Activated CD8-positive, alpha-beta T cell treated with anti-CD3 and anti-CD28 coated beads for 36 hours (primary cell): ENCODE data around the gene IRF2. TPM values are rescaled to one million over a fixed set of nuclear protein-coding genes. Genes with fewer than 3 reads are reported as not detected.
"Not testable (repeated sequence)": the region's sequence is repeated elsewhere in the genome, so short reads cannot be mapped to it uniquely, and the experiment has no call there.

Experiments
- ATAC-seq: fragments of 200-7000 bp; cut with Tn5 transposase; one replicate; pipeline ENCODE4 v1.10.0; 2021; ENCODE audit warnings: mild to moderate bottlenecking, moderate library complexity
- CTCF ChIA-PET: fragments of 350-600 bp; sonication (Branson Sonifier 250); formaldehyde crosslinking; loops from one replicate; lab custom pipeline; 2021; ENCODE audit warnings: antibody characterized with exemption; lab: Charles Lee
- POLR2A ChIA-PET: fragments of 350-600 bp; sonication (Branson Sonifier 250); formaldehyde crosslinking; loops from one replicate; lab custom pipeline; 2021; ENCODE audit warnings: antibody characterized with exemption; lab: Charles Lee
- DNase-seq: peaks from one replicate; pipeline ENCODE4 v3.0.0-alpha.2; 2020
- H3K27ac Mint-ChIP-seq: one replicate; pipeline ENCODE4 v1.8.0; 2021; ENCODE audit warnings: mild to moderate bottlenecking, mixed read lengths
- H3K27me3 Mint-ChIP-seq: one replicate; pipeline ENCODE4 v1.8.0; 2021; ENCODE audit warnings: mixed read lengths
- H3K36me3 Mint-ChIP-seq: one replicate; pipeline ENCODE4 v1.8.0; 2021; ENCODE audit warnings: low read depth, mixed read lengths
- H3K4me1 Mint-ChIP-seq: one replicate; pipeline ENCODE4 v1.8.0; 2021; ENCODE audit warnings: low read depth, mixed read lengths
- H3K4me3 Mint-ChIP-seq: one replicate; pipeline ENCODE4 v1.8.0; 2021; ENCODE audit warnings: mild to moderate bottlenecking, moderate library complexity, mixed read lengths
- H3K9me3 Mint-ChIP-seq: one replicate; pipeline ENCODE4 v1.8.0; 2021; ENCODE audit warnings: mixed read lengths
- intact Hi-C: fragments of 100-400 bp; cut with micrococcal nuclease; formaldehyde crosslinking; loops from one replicate; pipeline ENCODE4 v1.10.0; 2022
- total RNA-seq, 2 experiments: library from RNA; stranded (reverse); gene quantifications; one replicate each; pipeline ENCODE4 v1.2.3, GENCODE V29; 2021
- TF ChIP-seq, protein P1 (sequence below): fragments of 200-600 bp; IDR thresholded peaks from one replicate; pipeline ENCODE4 v1.8.0; 2022; ENCODE audit warnings: antibody characterized with exemption, mild to moderate bottlenecking

IRF2 gene
- total RNA-seq, 2 experiments from 2014 or later, result 48.1 to 56.4 TPM

GRCh38 chr4:184383497-184384055, 90.8 kb downstream of the IRF2 start:
- no peaks in the 10 kb centered on the region for H3K27me3 Mint-ChIP-seq
- no peaks in the 10 kb centered on the region for H3K9me3 Mint-ChIP-seq
- H3K4me1 Mint-ChIP-seq, result peaks cover 61% of the 10 kb centered on the region
- H3K27ac Mint-ChIP-seq, result peak overlapping the region; percentile 63
- ATAC-seq (no peak), DNase-seq (no peak)
- TF ChIP-seq, protein P1, sequence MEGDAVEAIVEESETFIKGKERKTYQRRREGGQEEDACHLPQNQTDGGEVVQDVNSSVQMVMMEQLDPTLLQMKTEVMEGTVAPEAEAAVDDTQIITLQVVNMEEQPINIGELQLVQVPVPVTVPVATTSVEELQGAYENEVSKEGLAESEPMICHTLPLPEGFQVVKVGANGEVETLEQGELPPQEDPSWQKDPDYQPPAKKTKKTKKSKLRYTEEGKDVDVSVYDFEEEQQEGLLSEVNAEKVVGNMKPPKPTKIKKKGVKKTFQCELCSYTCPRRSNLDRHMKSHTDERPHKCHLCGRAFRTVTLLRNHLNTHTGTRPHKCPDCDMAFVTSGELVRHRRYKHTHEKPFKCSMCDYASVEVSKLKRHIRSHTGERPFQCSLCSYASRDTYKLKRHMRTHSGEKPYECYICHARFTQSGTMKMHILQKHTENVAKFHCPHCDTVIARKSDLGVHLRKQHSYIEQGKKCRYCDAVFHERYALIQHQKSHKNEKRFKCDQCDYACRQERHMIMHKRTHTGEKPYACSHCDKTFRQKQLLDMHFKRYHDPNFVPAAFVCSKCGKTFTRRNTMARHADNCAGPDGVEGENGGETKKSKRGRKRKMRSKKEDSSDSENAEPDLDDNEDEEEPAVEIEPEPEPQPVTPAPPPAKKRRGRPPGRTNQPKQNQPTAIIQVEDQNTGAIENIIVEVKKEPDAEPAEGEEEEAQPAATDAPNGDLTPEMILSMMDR, result no peak
- intact Hi-C loops, result no loop called here
- POLR2A ChIA-PET, result interaction anchor here (1.2 to 1.6 kb wide), 2 partner anchors 30 to 119 kb away, joined by 3 read pairs; no protein-coding TSS in a partner anchor
- CTCF ChIA-PET, result interaction anchor here (0.7 to 4.6 kb wide), 6 partner anchors 9 to 119 kb away, joined by 3 to 23 read pairs (median 3); no protein-coding TSS in a partner anchor
- H3K36me3 Mint-ChIP-seq, result peaks cover 37% of the 10 kb centered on the region
- peak overlapping the region; percentile 22 for H3K4me3 Mint-ChIP-seq

DNA sequence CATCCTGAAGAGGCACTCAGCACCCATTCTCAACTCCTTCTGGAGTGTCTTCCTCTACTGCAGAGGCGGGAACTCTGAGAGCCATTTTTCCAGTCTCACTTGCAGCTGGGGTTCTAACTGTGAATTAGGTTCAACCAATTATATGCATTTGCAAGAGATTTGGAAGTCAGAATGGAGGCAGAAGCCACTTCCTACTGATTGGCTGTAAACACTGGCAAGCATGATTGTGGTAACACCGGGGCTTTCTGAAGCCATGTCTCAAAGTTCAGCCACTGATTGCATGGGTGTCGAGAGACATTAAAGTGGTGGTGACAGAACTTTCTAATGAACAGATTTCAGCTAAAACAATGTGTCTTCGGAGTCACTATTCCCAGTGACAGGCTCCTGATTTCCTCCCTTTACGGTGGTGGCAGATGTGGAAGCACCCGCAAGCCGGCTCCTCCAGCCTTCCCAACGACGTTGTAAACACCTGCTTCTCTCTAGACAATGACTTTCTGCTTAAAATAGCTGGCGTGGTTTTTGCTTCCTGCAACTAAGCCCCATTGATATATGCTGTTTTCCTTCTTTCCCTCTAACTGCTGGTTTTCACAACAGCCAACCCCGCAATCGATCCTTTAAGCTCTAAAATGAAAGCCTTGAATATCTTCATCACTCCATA, 92.0 kb downstream of the IRF2 start:
- DNase-seq (peak; percentile 50), ATAC-seq (peak; percentile 64)
- Mint-ChIP-seq H3K9me3 (no peaks in the 10 kb centered on the region), H3K4me1 (peaks cover 62% of the 10 kb centered on the region), H3K36me3 (peaks cover 27% of the 10 kb centered on the region), H3K4me3 (peak overlapping the region; percentile 4), H3K27me3 (no peaks in the 10 kb centered on the region), H3K27ac (peak overlapping the region; percentile 7)
- ChIA-PET CTCF (interaction anchor here (0.8 to 4.6 kb wide), 5 partner anchors 7 to 118 kb away, joined by 3 to 23 read pairs (median 3); no protein-coding TSS in a partner anchor), POLR2A (interaction anchor here (1.1 to 1.2 kb wide), 2 partner anchors 93 to 118 kb away, joined by 3 read pairs; no protein-coding TSS in a partner anchor)
- TF ChIP-seq, protein P1, result no peak
- intact Hi-C loops, result no loop called here

GRCh38 chr4:184380707-184381106, 93.6 kb downstream of the IRF2 start:
- Mint-ChIP-seq H3K27ac (no peak overlapping the region), H3K4me1 (peaks cover 54% of the 10 kb centered on the region), H3K36me3 (peaks cover 20% of the 10 kb centered on the region), H3K4me3 (no peak overlapping the region), H3K9me3 (no peaks in the 10 kb centered on the region), H3K27me3 (no peaks in the 10 kb centered on the region)
- ChIA-PET CTCF (interaction anchor here (1.0 to 4.6 kb wide), 3 partner anchors 11 to 117 kb away, joined by 5 to 23 read pairs (median 5); no protein-coding TSS in a partner anchor), POLR2A (interaction anchor here (0.6 to 1.3 kb wide), 2 partner anchors 9 kb away, joined by 3 read pairs; no protein-coding TSS in a partner anchor)
- TF ChIP-seq, protein P1, result no peak
- DNase-seq (no peak), ATAC-seq (no peak)
- intact Hi-C loops, result no loop called here

DNA sequence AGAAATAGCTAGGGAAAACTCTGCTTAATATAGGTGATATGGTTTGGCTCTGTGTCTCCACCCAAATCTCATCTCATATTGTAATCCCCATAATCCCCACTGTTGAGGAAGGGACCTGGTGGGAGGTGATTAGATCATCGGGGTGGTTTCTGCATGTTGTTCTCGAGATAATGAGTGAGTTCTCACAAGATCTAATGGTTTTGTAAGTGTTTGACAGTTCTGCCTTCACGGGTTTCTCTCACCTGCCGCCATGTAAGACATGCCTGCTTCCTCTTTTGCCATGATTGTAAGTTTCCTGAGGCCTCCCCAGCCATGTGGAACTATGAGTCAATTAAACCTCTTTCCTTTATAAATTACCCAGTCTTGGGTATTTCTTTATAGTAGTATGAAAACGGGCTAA, 94.1 kb downstream of the IRF2 start:
- ChIA-PET CTCF (interaction anchor here (1.4 to 4.6 kb wide), 2 partner anchors 37 to 116 kb away, joined by 5 to 23 read pairs; no protein-coding TSS in a partner anchor), POLR2A (interaction anchor here (1.3 kb wide), 1 partner anchor 10 kb away, joined by 3 read pairs; no protein-coding TSS in a partner anchor)
- intact Hi-C loops, H3K27ac Mint-ChIP-seq, H3K27me3 Mint-ChIP-seq, ATAC-seq, H3K4me3 Mint-ChIP-seq, H3K9me3 Mint-ChIP-seq, DNase-seq: not testable (repeated sequence)
- Mint-ChIP-seq H3K4me1 (peaks cover 55% of the 10 kb centered on the region), H3K36me3 (peaks cover 20% of the 10 kb centered on the region)

GRCh38 chr4:184376923-184377322, 97.4 kb downstream of the IRF2 start:
- intact Hi-C loops, result no loop called here
- no peaks in the 10 kb centered on the region for H3K27me3 Mint-ChIP-seq
- ChIA-PET POLR2A (no interaction called here), CTCF (no interaction called here)
- peaks cover 37% of the 10 kb centered on the region for H3K4me1 Mint-ChIP-seq
- DNase-seq (no peak), ATAC-seq (no peak)
- H3K9me3 Mint-ChIP-seq, result no peaks in the 10 kb centered on the region
- H3K36me3 Mint-ChIP-seq, result peaks cover 18% of the 10 kb centered on the region
- TF ChIP-seq, protein P1, result no peak
- no peak overlapping the region for H3K4me3 Mint-ChIP-seq
- H3K27ac Mint-ChIP-seq, result no peak overlapping the region
